Measurements from ENCODE around the gene VASP.

The VASP gene

DNA sequence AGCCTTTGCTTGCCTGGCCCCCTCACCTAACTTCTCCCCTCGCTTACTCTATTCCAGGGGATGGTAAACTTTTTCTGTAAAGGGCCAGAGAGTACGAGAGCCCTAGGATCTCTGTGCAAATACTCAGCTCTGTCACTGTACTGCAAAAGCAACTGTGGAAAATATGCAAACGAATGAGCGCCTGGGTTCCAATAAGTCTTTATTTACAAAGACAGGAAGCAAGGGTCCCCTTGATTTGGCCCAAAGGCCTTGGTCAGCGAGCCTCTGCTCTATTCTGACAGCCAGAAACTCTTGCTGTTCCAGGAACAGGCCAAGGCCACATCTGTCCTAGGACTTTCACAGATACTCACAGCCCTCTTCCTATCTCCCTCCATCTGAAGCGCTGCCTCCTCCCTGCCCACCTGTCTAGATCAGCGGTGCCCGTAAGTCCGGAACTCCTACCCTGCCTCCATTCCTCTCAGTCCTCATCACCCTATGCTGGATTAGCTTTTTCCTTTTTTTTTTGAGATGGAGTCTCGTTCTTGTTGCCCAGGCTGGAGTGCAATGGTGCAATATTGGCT, 40.0 kb downstream of the VASP start:
- in situ Hi-C loops (cut with HindIII; ENCODE audit: low sequenced_read_pairs) = no loop called here

DNA sequence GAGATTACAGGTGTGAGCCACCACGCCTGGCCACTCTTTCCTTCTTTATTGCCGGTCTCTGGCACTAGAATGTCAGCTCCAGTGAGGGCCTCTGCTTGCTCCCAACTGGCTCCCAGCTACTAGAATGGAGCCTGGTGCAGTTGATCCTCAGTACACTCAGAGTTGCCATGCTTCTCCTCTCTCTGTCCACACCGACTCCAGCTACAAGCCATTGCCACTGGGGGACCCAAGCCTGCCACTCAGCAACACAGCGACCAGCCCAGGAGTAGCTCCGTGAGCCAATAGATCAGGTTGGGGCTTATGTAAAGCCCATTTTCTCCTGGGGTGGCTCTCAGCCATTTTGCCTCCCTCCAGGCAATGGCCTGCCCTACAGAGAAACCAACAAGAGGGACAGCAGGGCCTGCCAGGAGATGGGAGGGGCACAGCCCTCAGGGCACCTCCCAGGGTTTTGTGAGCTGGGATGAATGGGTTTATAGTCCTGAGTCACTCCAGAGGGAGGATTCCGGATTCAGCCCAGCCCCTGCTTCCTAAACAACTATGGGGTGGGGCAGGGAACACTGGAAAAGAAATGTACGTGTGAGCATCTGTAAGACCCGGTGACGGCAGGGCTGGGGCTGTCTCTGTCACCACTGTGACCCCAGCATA, 40.8 kb downstream of the VASP start:
- in situ Hi-C loops (cut with HindIII; ENCODE audit: low sequenced_read_pairs) = no loop called here

DNA sequence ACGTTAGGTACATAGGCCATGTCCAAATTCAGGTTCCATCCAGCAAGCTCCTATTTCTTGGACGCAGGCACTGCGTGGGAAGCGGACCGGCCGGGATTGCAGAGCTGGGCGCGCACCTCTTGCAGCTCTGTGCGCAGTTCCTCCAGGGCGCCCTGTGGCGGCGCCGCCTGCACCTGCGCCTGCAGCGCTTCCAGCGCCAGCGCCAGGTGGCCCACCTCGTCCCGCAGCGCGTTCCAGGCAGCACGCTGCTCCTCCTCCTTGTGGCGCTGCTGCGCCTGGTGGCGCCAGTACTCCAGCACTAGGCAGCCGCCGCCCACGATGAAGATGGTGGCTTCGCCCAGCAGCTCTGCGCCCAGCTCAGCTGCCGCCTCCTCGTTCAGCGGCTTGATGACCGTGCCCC, 46.2 kb downstream of the VASP start:
- in situ Hi-C loops (cut with HindIII; ENCODE audit: low sequenced_read_pairs) = no loop called here

DNA sequence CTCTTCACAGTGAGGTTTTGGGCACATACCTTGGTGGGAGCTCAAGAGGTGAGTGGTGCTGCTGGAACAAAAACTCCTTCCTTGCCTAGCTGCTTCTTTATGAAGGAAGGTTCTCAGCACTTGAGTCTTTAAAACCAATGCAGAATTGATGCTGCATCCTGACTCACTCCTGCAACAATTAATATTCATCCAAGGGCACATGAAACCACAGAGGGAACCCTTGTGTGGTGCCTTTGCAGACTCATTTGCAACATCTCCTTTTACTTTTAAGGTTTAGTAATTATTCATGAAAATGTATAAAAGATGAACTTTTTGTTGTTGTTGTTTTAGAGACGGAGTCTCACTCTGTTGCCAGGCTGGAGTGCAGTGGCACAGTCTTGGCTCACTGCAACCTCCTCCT, 47.2 kb downstream of the VASP start:
- in situ Hi-C loops (cut with HindIII; ENCODE audit: low sequenced_read_pairs) = no loop called here

DNA sequence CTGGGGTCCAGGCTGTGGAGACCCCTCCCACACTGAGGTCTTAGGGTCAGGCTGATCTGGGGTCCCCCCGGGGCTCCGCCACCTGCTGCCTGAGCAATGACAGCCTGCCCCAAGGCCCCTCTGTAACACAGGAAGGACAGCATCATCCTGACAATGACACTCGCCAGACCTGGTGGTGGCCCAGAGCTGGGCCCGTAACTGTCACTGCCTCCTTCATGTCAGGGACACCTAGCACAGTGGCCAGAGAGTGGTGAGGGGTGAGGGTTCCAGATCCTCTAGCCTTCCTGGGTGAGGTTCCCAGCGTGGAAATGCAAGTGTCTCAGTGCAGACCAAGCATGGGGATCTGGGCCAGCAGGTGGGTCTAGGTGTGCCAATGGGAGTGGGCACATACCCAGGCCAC, 49.6 kb downstream of the VASP start:
- in situ Hi-C loops (cut with HindIII; ENCODE audit: low sequenced_read_pairs) = loop anchor here (5.0 kb wide), 2 partner anchors 50 to 85 kb away; partner anchors contain the start of gene VASP

DNA sequence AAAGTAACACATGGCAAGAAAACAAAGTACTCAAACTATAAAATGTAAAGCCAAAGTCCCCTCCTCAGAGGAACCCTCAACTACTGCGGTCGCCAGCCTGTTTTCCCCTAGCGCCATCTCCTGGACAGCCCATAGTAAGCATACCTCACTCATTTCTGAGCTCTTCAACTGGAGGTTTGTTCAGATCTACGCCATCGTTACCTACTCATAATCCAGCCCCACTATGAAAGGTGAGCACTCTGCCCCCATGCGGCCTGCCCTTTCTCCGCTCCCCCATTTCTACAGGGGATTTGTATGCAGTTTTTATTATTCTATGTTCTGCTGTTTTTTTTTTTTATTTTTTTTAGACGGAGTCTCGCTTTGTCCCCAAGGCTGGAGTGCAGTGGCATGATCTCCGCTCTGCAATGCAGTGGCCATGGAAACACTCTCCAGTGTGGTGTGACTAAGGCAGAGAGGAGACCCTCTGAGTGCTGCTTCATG, 51.2 kb downstream of the VASP start:
- in situ Hi-C loops (cut with HindIII; ENCODE audit: low sequenced_read_pairs) = loop anchor here (5.0 kb wide), 2 partner anchors 51 to 84 kb away; partner anchors contain the start of gene VASP

DNA sequence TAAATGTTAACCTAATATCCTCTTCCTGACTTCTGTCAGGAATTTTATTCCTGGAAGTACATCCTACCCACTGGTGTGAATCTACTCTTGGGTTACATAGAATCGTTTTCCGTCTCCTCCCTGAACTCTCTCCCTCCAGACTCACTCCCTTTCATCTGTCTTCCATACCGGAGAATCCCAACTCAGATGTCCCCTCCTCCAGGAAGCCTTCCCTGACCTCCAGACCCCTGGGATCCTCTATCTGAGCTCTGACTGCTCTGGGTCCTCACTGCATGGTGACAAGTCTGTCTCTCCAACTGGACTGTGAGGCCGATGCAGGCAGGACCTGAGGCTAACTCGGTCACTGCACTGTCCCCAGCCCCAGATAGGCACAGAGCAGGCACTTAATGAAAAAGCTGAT, 52.8 kb downstream of the VASP start:
- in situ Hi-C loops (cut with HindIII; ENCODE audit: low sequenced_read_pairs) = no loop called here

DNA sequence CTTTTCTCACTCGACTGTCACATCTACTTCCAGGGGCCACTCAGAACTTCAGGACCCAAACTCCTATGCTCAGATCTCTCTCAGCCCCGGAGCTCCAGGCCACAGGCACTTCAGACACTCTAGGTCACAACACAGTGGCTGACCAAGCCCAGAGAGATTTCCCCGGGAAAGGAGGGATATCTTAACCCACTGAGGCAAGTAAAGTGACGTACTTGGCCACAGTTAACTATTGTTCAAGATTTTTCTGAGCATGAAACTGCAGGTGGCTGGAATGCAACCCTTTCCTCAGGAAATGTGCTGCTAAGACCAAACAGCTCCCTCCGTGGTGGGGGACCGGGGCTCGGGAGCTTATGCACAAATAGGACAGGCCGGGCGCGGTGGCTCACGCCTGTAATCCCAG, 53.4 kb downstream of the VASP start:
- in situ Hi-C loops (cut with HindIII; ENCODE audit: low sequenced_read_pairs) = no loop called here

DNA sequence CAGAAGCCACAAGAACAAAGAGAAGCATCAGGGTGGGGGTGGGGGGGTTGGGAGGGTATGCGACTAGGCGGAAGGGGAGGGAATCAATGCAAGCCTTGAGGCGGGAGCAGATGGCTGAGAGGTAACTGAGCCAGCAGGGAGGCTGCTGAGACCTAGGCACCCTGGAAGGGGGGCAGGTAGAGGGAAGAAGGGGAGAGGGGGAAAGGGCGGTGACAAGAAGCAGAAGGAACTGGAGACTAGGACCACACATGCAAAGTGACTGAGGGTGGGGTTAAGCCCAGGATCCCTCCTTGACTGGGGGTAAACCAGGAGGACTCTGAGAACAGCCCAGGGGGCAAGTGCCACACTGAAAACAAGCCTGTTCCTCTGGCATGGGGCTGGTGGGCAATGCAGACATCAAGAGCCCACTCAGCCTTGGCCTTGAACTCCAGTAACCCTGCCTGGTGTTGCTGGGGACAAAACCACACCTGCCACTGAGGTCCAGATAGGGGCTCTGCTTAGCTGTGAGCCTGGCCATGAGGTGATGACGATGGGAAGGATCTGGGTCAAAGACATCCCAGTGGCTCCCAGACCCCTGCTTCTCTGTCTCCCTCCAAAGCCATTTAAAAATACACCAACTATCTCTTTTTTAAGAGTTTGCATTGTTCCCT, 57.0 kb downstream of the VASP start:
- in situ Hi-C loops (cut with HindIII; ENCODE audit: low sequenced_read_pairs) = no loop called here

DNA sequence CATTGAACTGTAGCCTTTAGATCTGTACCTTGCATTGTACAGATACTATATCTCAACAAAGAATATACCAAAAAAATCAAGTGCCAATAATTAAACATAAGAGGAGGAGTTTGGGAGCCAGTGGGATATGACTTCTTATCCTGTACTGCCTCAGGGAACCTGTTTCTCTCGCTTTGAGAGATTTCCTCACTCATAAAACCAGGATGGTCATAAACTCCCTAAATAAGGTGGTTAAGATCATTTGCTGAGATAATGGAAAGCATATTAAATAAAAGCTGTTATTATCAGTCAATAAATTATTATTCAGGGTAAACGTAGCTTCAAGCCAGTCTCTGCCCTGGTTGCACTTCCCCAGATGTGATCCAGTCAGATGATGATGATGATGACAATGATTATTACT, 60.3 kb downstream of the VASP start:
- in situ Hi-C loops (cut with HindIII; ENCODE audit: low sequenced_read_pairs) = no loop called here

DNA sequence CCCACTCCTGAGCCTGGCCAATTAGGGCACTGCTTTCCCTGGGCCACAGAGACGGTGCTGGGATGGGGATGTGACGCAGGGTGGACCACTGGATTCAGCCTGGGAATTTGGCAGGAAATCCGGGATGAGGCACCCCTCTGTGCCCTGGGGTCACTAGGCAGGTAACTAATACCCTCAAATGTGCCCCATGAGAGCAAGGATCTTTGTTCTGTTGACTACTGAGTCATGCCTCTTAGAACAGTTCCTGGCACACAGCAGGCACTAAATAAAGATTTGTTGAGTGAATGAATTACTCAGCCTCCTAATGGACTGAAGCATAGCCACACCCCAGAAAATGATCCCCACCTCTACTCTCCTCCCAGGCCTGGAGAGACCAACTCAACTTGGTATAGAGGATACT, 61.5 kb downstream of the VASP start:
- in situ Hi-C loops (cut with HindIII; ENCODE audit: low sequenced_read_pairs) = no loop called here

DNA sequence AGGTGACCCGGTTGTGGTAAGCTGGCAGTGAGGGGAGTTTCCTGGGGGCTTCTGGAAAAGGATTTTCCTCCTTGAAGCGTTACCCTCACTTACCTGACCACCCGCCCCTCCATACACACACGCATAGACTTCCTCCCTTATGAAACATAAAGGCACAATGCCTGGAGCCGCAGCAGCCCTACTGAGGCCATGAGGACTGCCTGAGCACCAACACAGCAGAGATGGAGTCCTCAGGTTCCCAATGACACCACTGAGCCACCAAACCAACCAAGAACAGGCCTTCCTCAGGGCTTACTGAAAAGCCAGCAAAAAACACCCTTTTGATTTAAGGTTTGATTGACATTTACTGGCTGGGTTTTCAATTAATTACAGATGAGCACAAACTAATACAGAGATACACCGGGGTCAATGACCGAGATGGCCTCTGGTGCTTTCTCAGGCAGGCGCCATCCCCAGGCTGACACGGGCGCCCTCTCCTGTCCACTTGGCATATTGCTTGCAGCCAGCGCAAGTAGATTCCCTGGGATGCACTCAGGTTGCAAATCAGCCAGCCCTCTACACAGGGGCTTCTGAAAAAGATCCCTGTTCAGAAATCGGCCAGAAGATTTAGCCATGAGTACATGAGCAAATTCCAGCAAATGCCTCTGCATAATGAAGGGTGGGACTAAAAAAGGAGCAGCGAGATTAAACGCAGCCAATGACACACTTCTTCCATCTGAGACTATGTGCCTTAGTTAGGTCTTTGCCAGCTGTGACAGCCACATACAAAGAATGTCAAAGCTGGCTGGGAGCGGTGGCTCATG, 62.5 kb downstream of the VASP start:
- in situ Hi-C loops (cut with HindIII; ENCODE audit: low sequenced_read_pairs) = no loop called here

DNA sequence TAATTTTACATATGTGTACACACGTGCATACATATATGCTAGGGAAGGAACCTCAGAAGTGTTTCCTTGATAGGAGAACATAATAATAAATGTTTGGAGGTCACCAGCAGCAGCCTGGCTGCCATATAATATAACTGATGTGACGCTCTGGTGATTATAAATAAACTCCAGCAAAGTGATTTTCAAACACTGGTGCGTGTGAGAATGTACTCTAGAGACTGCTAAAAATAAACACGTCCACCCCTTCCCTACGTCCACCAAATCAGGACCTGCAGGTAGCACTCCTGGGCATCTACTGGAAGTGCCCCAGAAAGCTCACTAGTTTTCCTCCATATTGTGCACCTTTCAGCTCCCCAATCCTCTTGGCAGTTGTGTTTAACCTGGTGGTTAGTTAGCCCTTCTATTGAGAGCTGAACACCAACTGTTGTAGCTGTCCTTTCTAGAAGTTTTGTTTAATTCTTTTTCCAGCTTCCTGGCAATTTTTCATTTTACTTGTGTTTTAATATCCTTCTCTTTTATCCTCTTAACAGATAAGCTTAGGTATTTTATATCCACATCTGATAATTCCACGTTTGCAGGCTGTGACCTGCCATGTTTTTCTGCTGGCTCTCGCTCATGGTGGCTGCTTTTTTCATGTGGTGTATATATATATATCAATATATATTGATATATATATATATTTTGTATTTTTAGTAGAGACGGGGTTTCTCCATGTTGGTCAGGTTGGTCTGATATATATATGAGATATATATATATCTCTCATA, 64.4 kb downstream of the VASP start:
- in situ Hi-C loops (cut with HindIII; ENCODE audit: low sequenced_read_pairs) = no loop called here

DNA sequence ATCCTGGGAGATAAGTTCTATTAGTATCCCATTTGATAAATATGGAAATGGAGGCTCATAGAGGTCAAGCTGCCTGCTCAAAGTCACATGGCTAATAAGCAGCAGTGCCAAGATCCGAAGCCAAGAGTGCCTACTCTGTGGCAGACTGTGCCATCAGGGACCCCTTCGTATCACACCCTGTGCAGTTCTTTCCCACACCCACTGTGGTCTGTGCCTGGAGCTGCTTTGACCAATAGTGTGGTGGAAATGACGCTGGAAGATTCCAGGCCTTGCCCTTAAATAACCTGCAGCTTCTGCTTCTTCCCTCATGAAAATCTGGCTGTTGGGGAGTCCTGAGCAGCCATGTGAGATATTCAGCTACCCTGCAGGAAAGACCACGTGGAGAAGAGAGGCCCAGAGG, 67.2 kb downstream of the VASP start:
- in situ Hi-C loops (cut with HindIII; ENCODE audit: low sequenced_read_pairs) = no loop called here

DNA sequence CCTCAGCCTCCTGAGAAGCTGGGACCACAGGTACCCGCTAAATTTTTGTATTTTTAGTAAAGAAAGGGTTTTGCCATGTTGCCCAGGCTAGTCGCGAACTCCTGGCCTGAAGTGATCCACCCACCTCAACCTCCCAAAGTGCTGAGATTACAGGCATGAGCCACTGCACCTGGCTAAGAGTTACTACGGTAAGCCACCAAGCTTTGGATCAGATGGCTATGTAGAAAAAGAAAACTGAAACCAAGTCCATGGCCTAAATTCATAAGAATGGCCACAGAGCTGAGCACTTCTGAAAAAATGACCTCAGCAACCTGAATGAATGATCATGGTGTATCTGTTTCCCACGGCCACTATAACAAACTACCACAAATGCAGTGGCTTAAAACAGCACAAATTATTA, 67.9 kb downstream of the VASP start:
- in situ Hi-C loops (cut with HindIII; ENCODE audit: low sequenced_read_pairs) = no loop called here

All from endothelial cell of hepatic sinusoid (primary cell).